ENCODE data around the gene NUB1. TPM values are rescaled to one million over a fixed set of nuclear protein-coding genes. Genes with fewer than 3 reads are reported as not detected.

NUB1 gene
- total and polyA plus RNA-seq, 2 donors, result 48.5 to 69.8 TPM

GRCh38 chr7:151363182-151363581, 21.6 kb downstream of the NUB1 start:
- 100% methylated on average over 1 of the region's 1 CpG for WGBS
- H3K36me3 ChIP-seq (ENCODE audit: control insufficient read depth in 2 of 2, insufficient read depth in 2 of 2, low read length in 1 of 2), result peaks cover 21 to 56% of the 10 kb centered on the region in 2 donors
- peaks cover 0 to 1% of the 10 kb centered on the region in 2 donors for H3K4me1 ChIP-seq (ENCODE audit: control insufficient read depth in 2 of 2, insufficient read depth in 2 of 2, low read length in 2 of 2)
- H3K27me3 ChIP-seq (ENCODE audit: control insufficient read depth in 2 of 2, insufficient read depth in 1 of 2, low read length in 1 of 2), result no peaks in the 10 kb centered on the region
- no peak overlapping the region for H3K27ac ChIP-seq (ENCODE audit: low read depth in 1 of 2, low read length in 1 of 2)
- no peaks in the 10 kb centered on the region for H3K9me3 ChIP-seq (ENCODE audit: control insufficient read depth in 2 of 2, insufficient read depth in 1 of 2, low read length in 1 of 2)
- no peak overlapping the region for H3K4me3 ChIP-seq (ENCODE audit: low read length in 2 of 2)
- DNase-seq (ENCODE audit: low read depth in 6 of 9, low spot score in 9 of 9), result no peak

GRCh38 chr7:151366166-151366879, 24.7 kb downstream of the NUB1 start:
- 95% methylated on average over 9 of the region's 9 CpGs for WGBS
- H3K9me3 ChIP-seq (ENCODE audit: control insufficient read depth in 2 of 2, insufficient read depth in 1 of 2, low read length in 1 of 2), result no peaks in the 10 kb centered on the region
- no peak for DNase-seq (ENCODE audit: low read depth in 6 of 9, low spot score in 9 of 9)
- H3K4me3 ChIP-seq (ENCODE audit: low read length in 2 of 2), result no peak overlapping the region
- H3K4me1 ChIP-seq (ENCODE audit: control insufficient read depth in 2 of 2, insufficient read depth in 2 of 2, low read length in 2 of 2), result peaks cover 0 to 4% of the 10 kb centered on the region in 2 donors
- no peaks in the 10 kb centered on the region for H3K27me3 ChIP-seq (ENCODE audit: control insufficient read depth in 2 of 2, insufficient read depth in 1 of 2, low read length in 1 of 2)
- H3K36me3 ChIP-seq (ENCODE audit: control insufficient read depth in 2 of 2, insufficient read depth in 2 of 2, low read length in 1 of 2), result peaks cover 24 to 62% of the 10 kb centered on the region in 2 donors
- H3K27ac ChIP-seq (ENCODE audit: low read depth in 1 of 2, low read length in 1 of 2), result peak overlapping the region in 1 of 2 donors; percentile 29

- H3K27ac ChIP-seq (ENCODE audit: low read depth in 1 of 2, low read length in 1 of 2), result no peak overlapping the region
- H3K4me1 ChIP-seq (ENCODE audit: control insufficient read depth in 2 of 2, insufficient read depth in 2 of 2, low read length in 2 of 2), result peaks cover 0 to 4% of the 10 kb centered on the region in 2 donors
- peaks cover 29 to 62% of the 10 kb centered on the region in 2 donors for H3K36me3 ChIP-seq (ENCODE audit: control insufficient read depth in 2 of 2, insufficient read depth in 2 of 2, low read length in 1 of 2)
- H3K9me3 ChIP-seq (ENCODE audit: control insufficient read depth in 2 of 2, insufficient read depth in 1 of 2, low read length in 1 of 2), result no peaks in the 10 kb centered on the region
- no peaks in the 10 kb centered on the region for H3K27me3 ChIP-seq (ENCODE audit: control insufficient read depth in 2 of 2, insufficient read depth in 1 of 2, low read length in 1 of 2)
- H3K4me3 ChIP-seq (ENCODE audit: low read length in 2 of 2), result no peak overlapping the region
- no peak for DNase-seq (ENCODE audit: low read depth in 6 of 9, low spot score in 9 of 9)
- WGBS, result 90% methylated on average over 5 of the region's 5 CpGs
Observed at GRCh38 chr7:151366880-151367222, 25.2 kb downstream of the NUB1 start.

GRCh38 chr7:151367284-151367683, 25.7 kb downstream of the NUB1 start:
- Histone ChIP-seq H3K27ac (ENCODE audit: low read depth in 1 of 2, low read length in 1 of 2) (no peak overlapping the region), H3K4me3 (ENCODE audit: low read length in 2 of 2) (no peak overlapping the region), H3K36me3 (ENCODE audit: control insufficient read depth in 2 of 2, insufficient read depth in 2 of 2, low read length in 1 of 2) (peaks cover 31 to 58% of the 10 kb centered on the region in 2 donors), H3K9me3 (ENCODE audit: control insufficient read depth in 2 of 2, insufficient read depth in 1 of 2, low read length in 1 of 2) (no peaks in the 10 kb centered on the region), H3K27me3 (ENCODE audit: control insufficient read depth in 2 of 2, insufficient read depth in 1 of 2, low read length in 1 of 2) (no peaks in the 10 kb centered on the region), H3K4me1 (ENCODE audit: control insufficient read depth in 2 of 2, insufficient read depth in 2 of 2, low read length in 2 of 2) (peaks cover 0 to 4% of the 10 kb centered on the region in 2 donors)
- DNase-seq (ENCODE audit: low read depth in 6 of 9, low spot score in 9 of 9), result no peak
- WGBS, result 97% methylated on average over 4 of the region's 4 CpGs

GRCh38 chr7:151368136-151368571, 26.5 kb downstream of the NUB1 start:
- 30% methylated on average over 11 of the region's 11 CpGs for WGBS
- H3K27me3 ChIP-seq (ENCODE audit: control insufficient read depth in 2 of 2, insufficient read depth in 1 of 2, low read length in 1 of 2), result no peaks in the 10 kb centered on the region
- peak; percentile 65 to 91 (median 79) for DNase-seq (ENCODE audit: low read depth in 6 of 9, low spot score in 9 of 9)
- peaks cover 0 to 4% of the 10 kb centered on the region in 2 donors for H3K4me1 ChIP-seq (ENCODE audit: control insufficient read depth in 2 of 2, insufficient read depth in 2 of 2, low read length in 2 of 2)
- H3K4me3 ChIP-seq (ENCODE audit: low read length in 2 of 2), result no peak overlapping the region
- H3K27ac ChIP-seq (ENCODE audit: low read depth in 1 of 2, low read length in 1 of 2), result peak overlapping the region in 1 of 2 donors; percentile 33
- no peaks in the 10 kb centered on the region for H3K9me3 ChIP-seq (ENCODE audit: control insufficient read depth in 2 of 2, insufficient read depth in 1 of 2, low read length in 1 of 2)
- H3K36me3 ChIP-seq (ENCODE audit: control insufficient read depth in 2 of 2, insufficient read depth in 2 of 2, low read length in 1 of 2), result peaks cover 29 to 54% of the 10 kb centered on the region in 2 donors

- 98% methylated on average over 2 of the region's 2 CpGs for WGBS
- no peaks in the 10 kb centered on the region for H3K27me3 ChIP-seq (ENCODE audit: control insufficient read depth in 2 of 2, insufficient read depth in 1 of 2, low read length in 1 of 2)
- DNase-seq (ENCODE audit: low read depth in 6 of 9, low spot score in 9 of 9), result no peak
- H3K4me3 ChIP-seq (ENCODE audit: low read length in 2 of 2), result no peak overlapping the region
- peaks cover 46 to 68% of the 10 kb centered on the region in 2 donors for H3K36me3 ChIP-seq (ENCODE audit: control insufficient read depth in 2 of 2, insufficient read depth in 2 of 2, low read length in 1 of 2)
- H3K4me1 ChIP-seq (ENCODE audit: control insufficient read depth in 2 of 2, insufficient read depth in 2 of 2, low read length in 2 of 2), result peaks cover 0 to 4% of the 10 kb centered on the region in 2 donors
- H3K9me3 ChIP-seq (ENCODE audit: control insufficient read depth in 2 of 2, insufficient read depth in 1 of 2, low read length in 1 of 2), result no peaks in the 10 kb centered on the region
- H3K27ac ChIP-seq (ENCODE audit: low read depth in 1 of 2, low read length in 1 of 2), result no peak overlapping the region
Observed at GRCh38 chr7:151371266-151371665, 29.7 kb downstream of the NUB1 start.

GRCh38 chr7:151372612-151373265, 31.1 kb downstream of the NUB1 start:
- Histone ChIP-seq H3K27me3 (ENCODE audit: control insufficient read depth in 2 of 2, insufficient read depth in 1 of 2, low read length in 1 of 2) (no peaks in the 10 kb centered on the region), H3K9me3 (ENCODE audit: control insufficient read depth in 2 of 2, insufficient read depth in 1 of 2, low read length in 1 of 2) (no peaks in the 10 kb centered on the region), H3K27ac (ENCODE audit: low read depth in 1 of 2, low read length in 1 of 2) (no peak overlapping the region), H3K4me1 (ENCODE audit: control insufficient read depth in 2 of 2, insufficient read depth in 2 of 2, low read length in 2 of 2) (peaks cover 0 to 4% of the 10 kb centered on the region in 2 donors), H3K36me3 (ENCODE audit: control insufficient read depth in 2 of 2, insufficient read depth in 2 of 2, low read length in 1 of 2) (peaks cover 60 to 72% of the 10 kb centered on the region in 2 donors), H3K4me3 (ENCODE audit: low read length in 2 of 2) (no peak overlapping the region)
- DNase-seq (ENCODE audit: low read depth in 6 of 9, low spot score in 9 of 9), result no peak
- WGBS, result 98% methylated on average over 10 of the region's 10 CpGs

- DNase-seq (ENCODE audit: low read depth in 6 of 9, low spot score in 9 of 9), result no peak
- H3K36me3 ChIP-seq (ENCODE audit: control insufficient read depth in 2 of 2, insufficient read depth in 2 of 2, low read length in 1 of 2), result peaks cover 64 to 65% of the 10 kb centered on the region in 2 donors
Observed at GRCh38 chr7:151373599-151373998, 32.0 kb downstream of the NUB1 start.

GRCh38 chr7:151374139-151374538, 32.5 kb downstream of the NUB1 start:
- DNase-seq (ENCODE audit: low read depth in 6 of 9, low spot score in 9 of 9), result no peak
- Histone ChIP-seq H3K27ac (ENCODE audit: low read depth in 1 of 2, low read length in 1 of 2) (no peak overlapping the region), H3K36me3 (ENCODE audit: control insufficient read depth in 2 of 2, insufficient read depth in 2 of 2, low read length in 1 of 2) (peaks cover 60 to 67% of the 10 kb centered on the region in 2 donors), H3K4me3 (ENCODE audit: low read length in 2 of 2) (no peak overlapping the region), H3K4me1 (ENCODE audit: control insufficient read depth in 2 of 2, insufficient read depth in 2 of 2, low read length in 2 of 2) (no peaks in the 10 kb centered on the region), H3K9me3 (ENCODE audit: control insufficient read depth in 2 of 2, insufficient read depth in 1 of 2, low read length in 1 of 2) (no peaks in the 10 kb centered on the region), H3K27me3 (ENCODE audit: control insufficient read depth in 2 of 2, insufficient read depth in 1 of 2, low read length in 1 of 2) (no peaks in the 10 kb centered on the region)
- 95% methylated on average over 15 of the region's 15 CpGs for WGBS

More at GRCh38 chr7:151373599-151373998, 32.0 kb downstream of the NUB1 start:
- Histone ChIP-seq H3K9me3 (ENCODE audit: control insufficient read depth in 2 of 2, insufficient read depth in 1 of 2, low read length in 1 of 2) (no peaks in the 10 kb centered on the region), H3K4me3 (ENCODE audit: low read length in 2 of 2) (no peak overlapping the region), H3K27ac (ENCODE audit: low read depth in 1 of 2, low read length in 1 of 2) (no peak overlapping the region), H3K27me3 (ENCODE audit: control insufficient read depth in 2 of 2, insufficient read depth in 1 of 2, low read length in 1 of 2) (no peaks in the 10 kb centered on the region), H3K4me1 (ENCODE audit: control insufficient read depth in 2 of 2, insufficient read depth in 2 of 2, low read length in 2 of 2) (no peaks in the 10 kb centered on the region)
- WGBS, result 94% methylated on average over 13 of the region's 13 CpGs
